K562 (cell line): Measurements from ENCODE around the gene RMI1. TPM values are rescaled to one million over a fixed set of nuclear protein-coding genes. Genes with fewer than 3 reads are reported as not detected.

ENCODE experiments used
- ATF3 ChIP-seq, 2 experiments: fragments of 450-650 bp in 1 of 2; sonication (generic) in 1 of 2; formaldehyde crosslinking in 1 of 2; IDR thresholded peaks in 1 of 2; conservative IDR thresholded peaks in 1 of 2; 2 replicates each; pipeline versions ENCODE4 v1.6.1 to v1.8.1; 2016 to 2023; ENCODE audit warnings: mild to moderate bottlenecking in 2 of 2, moderate library complexity in 2 of 2, inconsistent platforms in 1 of 2, missing genetic modification reagents in 1 of 2
- BMI1 ChIP-seq: fragments of 150-350 bp; IDR thresholded peaks from 2 replicates; pipeline ENCODE4 v1.6.1; 2014; ENCODE audit warnings: low read length
- CREB3L1 ChIP-seq: fragments of 450-650 bp; IDR thresholded peaks from 2 replicates; pipeline ENCODE4 v1.6.1; 2014; ENCODE audit warnings: low read depth, mild to moderate bottlenecking, moderate library complexity, borderline replicate concordance
- EP300 ChIP-seq: IDR thresholded peaks from 2 replicates; pipeline ENCODE4 v1.6.1; 2012; ENCODE audit warnings: low read length, improper control_type of control experiment
- FUS ChIP-seq: fragments of 200-400 bp; formaldehyde crosslinking; optimal IDR thresholded peaks from 2 replicates; pipeline ENCODE3; 2017; ENCODE audit warnings: low read depth, low read length
- KAT2B ChIP-seq: IDR thresholded peaks from one replicate; pipeline ENCODE4 v1.6.1; 2012; ENCODE audit warnings: low read depth, mild to moderate bottlenecking, control low read depth, inconsistent platforms, low read length, moderate library complexity
- REST ChIP-seq, 2 experiments: fragments of 450-650 bp; formaldehyde crosslinking in 1 of 2; IDR thresholded peaks; 2 replicates each; pipeline versions ENCODE4 v1.4.0 to v1.6.1; 2014 to 2020; ENCODE audit warnings: mild to moderate bottlenecking in 2 of 2, borderline replicate concordance in 1 of 2, low read depth in 1 of 2
- THAP12 ChIP-seq: fragments of 250-450 bp; sonication (Bioruptor Pico); IDR thresholded peaks from 2 replicates; pipeline ENCODE4 v1.9.0; 2021; ENCODE audit warnings: mild to moderate bottlenecking, inconsistent platforms
- YY1 ChIP-seq, 3 experiments: IDR thresholded peaks; 2 replicates each; pipeline ENCODE4 v1.6.1; 2011; ENCODE audit warnings: low read length in 2 of 3, mild to moderate bottlenecking in 2 of 3, moderate library complexity in 2 of 3, borderline replicate concordance in 1 of 3, control low read depth in 1 of 3, low read depth in 1 of 3; ENCODE audit not compliant: insufficient read depth in 3 of 3, insufficient replicate concordance in 2 of 3, control insufficient read depth in 1 of 3, insufficient read length in 1 of 3; ENCODE audit errors: extremely low read depth in 1 of 3
- ZBTB17 ChIP-seq: fragments of 450-650 bp; formaldehyde crosslinking; IDR thresholded peaks from 2 replicates; pipeline ENCODE4 v1.4.0; 2020; ENCODE audit warnings: mild to moderate bottlenecking
- ZNF408 ChIP-seq: fragments of 250-450 bp; sonication (Bioruptor Pico); IDR thresholded peaks from 2 replicates; pipeline ENCODE4 v1.4.0; 2020; ENCODE audit warnings: low read depth, mild to moderate bottlenecking, moderate library complexity
- ZNF507 ChIP-seq: conservative IDR thresholded peaks from 2 replicates; pipeline ENCODE4 v1.6.1; 2017; ENCODE audit warnings: missing genetic modification characterization, missing compliant biosample characterization
- polyA plus RNA-seq, 8 experiments: library from polyadenylated mRNA; depleted of rRNA in 4 of 8; stranded (reverse) in 5 of 8; unstranded in 3 of 8; fragments of >200 nt; fragmentation: Nextera tagmentation in 2 of 8; fragmentation: Illumina TruSeq in 1 of 8; extraction: Ambion mirVana in 2 of 8; extraction: Trizol in 1 of 8; gene quantifications; 2 replicates each; pipeline versions ENCODE4 v1.2.1 to v1.2.3, GENCODE V29; 2011 to 2014; ENCODE audit warnings: inconsistent platforms in 1 of 8, missing spikeins in 1 of 8
- total RNA-seq, 7 experiments: library from RNA; depleted of rRNA in 6 of 7; stranded (reverse); fragments of >200 nt in 6 of 7; fragmentation: Illumina TruSeq in 2 of 7; extraction: Trizol in 2 of 7; gene quantifications; 2 replicates each; pipeline versions ENCODE4 v1.2.1 to v1.2.3, GENCODE V29; 2011 to 2021; ENCODE audit warnings: low replicate concordance in 1 of 7

RMI1 gene
- total and polyA plus RNA-seq, 9 of the 15 experiments (the other 6 are each of a cell fraction or from before 2014, with no cell fraction given): 3.0 to 17.4 (median 10.6) TPM

GRCh38 chr9:83962165-83962564, 18.4 kb upstream of the RMI1 start (continued):
- TF ChIP-seq THAP12 (no peak), ZNF507 (tag) (no peak), ZNF408 (CRISPR knock-in tag) (no peak), BMI1 (no peak), CREB3L1 (no peak), YY1 (IDR thresholded peaks at IDR 0.05; ENCODE audit: borderline replicate concordance in 1 of 3, control insufficient read depth in 1 of 3, extremely low read depth in 1 of 3, insufficient read depth in 3 of 3, insufficient read length in 1 of 3, insufficient replicate concordance in 2 of 3, low read depth in 1 of 3, low read length in 2 of 3) (no peak), ZBTB17 (CRISPR knock-in tag) (no peak), ATF3 (IDR thresholded peaks at IDR 0.05) (peak; percentile 81), ATF3 (CRISPR knock-in tag; conservative IDR thresholded peaks at IDR 0.05) (no peak), KAT2B (no peak), EP300 (no peak), REST (IDR thresholded peaks at IDR 0.05; ENCODE audit: borderline replicate concordance) (peak; percentile 15; the same call in 1 of the 2 replicates), REST (CRISPR knock-in tag; IDR thresholded peaks at IDR 0.05; ENCODE audit: low read depth) (no peak), FUS (no peak)
